DMS114 treated with DMSO at 0.1 percent for 48 hours (cell line): ENCODE measurements around the gene BTN2A1.
"Not testable (repeated sequence)": the region's sequence is repeated elsewhere in the genome, so short reads cannot be mapped to it uniquely, and the experiment has no call there.

Source experiments
- DNase-seq: peaks from one replicate; lab custom pipeline; 2025; ENCODE audit not compliant: unreplicated experiment; lab: John Stamatoyannopoulos, UW

The BTN2A1 gene

DNA sequence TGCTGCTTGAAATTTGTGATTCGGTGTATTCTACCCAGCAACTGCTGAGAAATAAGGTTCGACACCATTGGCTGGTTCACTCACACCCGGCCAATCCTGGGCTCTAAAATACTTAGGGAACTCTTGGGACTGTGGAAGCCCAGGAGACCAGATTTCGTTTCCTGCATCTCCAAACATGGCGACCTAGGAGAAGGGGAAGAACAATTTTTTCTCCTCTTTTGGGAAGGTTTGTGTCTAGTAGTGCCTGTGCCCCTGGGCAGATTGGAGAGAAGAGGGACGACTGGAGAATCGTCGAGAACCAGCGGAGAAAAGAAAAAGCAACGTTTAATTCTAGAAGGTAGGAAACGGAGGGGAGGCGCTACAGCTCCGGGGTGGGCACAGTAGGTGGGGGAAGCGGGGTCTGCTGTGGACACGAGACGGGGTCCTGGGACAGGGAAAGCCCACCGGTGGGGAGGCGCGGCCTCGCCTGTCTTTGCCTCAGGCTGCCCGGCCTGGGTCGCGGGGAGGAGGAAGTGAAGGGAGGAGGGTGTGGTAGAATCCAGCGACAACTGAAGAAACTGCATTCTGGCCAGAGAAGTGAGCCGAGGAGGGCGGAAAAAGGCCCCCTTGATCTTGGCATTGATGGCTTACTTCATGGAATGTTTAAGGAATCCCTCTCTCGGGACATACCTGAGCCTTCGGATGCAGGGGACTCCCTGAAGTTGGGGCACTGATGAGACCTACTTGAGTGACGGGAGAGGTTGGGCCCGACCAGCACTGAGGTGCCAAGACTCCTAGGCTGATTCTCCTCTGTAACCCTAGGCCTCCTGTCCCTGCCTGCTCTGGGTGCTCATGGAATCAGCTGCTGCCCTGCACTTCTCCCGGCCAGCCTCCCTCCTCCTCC, at the start of gene BTN2A1:
Gene BTN2A1, plus strand, starts transcription at position 150 of the 883 bp plus-strand sequence. Its CDS starts 682 bp downstream, at position 832.
- DNase-seq: peak; percentile 97

GRCh38 chr6:26408828-26409730, 48.7 kb upstream of the BTN2A1 start:
- DNase-seq: no peak

DNA sequence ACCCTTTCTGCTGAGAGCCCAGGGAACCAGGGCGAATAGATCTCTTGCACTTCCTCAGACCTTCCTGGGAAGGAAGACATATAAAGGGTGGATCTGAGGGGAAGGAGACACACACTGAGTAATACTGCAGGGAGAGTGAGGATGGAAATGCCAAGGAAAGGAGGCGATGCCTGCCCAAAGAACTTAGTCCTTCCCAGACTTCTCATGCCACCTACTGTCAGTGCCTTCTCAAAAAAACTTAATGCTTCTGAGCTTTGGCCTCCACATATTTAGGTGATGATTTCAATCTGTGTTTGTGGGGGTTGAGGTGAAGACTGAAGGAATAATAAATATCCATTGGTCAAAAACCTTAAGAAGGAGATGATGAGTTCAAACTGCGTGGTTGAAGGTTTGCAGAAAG, 46.0 kb upstream of the BTN2A1 start:
- DNase-seq: no peak

- DNase-seq: no peak
Observed at GRCh38 chr6:26412228-26412627, 45.5 kb upstream of the BTN2A1 start.

GRCh38 chr6:26412954-26413353, 44.8 kb upstream of the BTN2A1 start:
- DNase-seq: no peak

- DNase-seq: no peak
Observed at GRCh38 chr6:26414281-26414680, 43.5 kb upstream of the BTN2A1 start.

DNA sequence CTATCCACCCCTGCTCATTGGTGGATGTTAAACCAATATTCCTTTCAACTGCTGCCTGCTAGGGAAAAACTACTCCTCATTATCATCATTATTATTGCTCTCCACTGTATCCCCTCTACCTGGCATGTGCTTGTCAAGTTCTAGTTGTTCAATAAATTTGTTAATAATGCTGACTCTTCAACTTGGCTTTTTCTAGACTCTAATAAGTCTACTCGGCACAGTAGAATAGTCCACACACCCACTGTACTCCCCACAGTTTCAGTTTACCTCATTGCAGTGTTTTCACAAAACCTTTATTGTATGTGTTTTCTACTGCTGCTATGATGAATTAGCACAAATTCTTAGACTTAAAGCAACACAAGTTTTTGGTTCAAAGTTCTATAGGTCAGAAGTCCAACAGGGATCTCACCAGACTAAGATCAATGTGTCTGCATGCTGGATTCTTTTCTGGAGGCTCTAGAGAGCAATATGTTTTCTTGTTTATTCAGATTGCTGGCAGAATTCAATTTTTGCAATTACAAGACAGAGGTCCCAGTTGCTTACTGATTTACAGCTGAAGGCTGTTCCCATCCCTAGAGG, 42.6 kb upstream of the BTN2A1 start:
- no peak for DNase-seq

- DNase-seq: no peak
Observed at GRCh38 chr6:26415791-26416190, 42.0 kb upstream of the BTN2A1 start.

DNA sequence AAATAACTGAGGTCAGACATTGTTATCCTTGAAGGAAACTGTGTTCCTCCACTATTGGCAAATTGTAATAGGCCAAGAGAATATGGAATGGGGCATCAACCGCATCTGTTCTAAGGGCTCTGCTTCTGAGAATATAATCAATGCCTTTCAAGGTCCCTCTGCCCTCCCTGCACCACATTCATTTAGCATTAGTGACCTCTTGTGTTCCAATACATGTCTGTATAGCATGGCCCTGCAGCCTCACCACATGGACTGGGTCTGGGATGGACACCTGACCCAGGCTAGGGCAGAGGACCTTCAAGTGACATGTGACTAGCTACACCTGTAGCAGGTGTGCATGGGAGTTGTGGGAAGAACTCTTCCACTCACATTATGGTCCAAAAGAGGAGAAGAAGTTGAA, 41.5 kb upstream of the BTN2A1 start:
- DNase-seq: no peak

DNA sequence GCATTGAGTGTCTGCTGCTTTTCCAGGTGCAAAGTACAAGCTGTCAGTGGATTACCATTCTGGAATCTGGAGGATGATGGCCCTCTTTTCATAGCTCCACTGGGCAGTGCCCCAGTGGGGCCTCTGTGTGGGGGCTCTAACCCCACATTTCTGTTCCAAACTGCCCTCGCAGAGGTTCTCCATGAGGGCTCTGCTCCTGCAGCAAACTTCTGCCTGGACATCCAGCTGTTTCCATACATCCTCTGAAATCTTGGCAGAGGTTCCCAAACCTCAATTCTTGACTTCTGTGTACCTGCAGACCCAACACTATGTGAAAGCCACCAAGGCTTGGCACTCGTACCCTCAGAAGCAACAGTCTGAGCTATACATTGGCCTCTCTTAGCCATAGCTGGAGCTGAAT, 39.7 kb upstream of the BTN2A1 start:
- DNase-seq: not testable (repeated sequence)

- DNase-seq: not testable (repeated sequence)
Observed at GRCh38 chr6:26418795-26419194, 39.0 kb upstream of the BTN2A1 start.

DNA sequence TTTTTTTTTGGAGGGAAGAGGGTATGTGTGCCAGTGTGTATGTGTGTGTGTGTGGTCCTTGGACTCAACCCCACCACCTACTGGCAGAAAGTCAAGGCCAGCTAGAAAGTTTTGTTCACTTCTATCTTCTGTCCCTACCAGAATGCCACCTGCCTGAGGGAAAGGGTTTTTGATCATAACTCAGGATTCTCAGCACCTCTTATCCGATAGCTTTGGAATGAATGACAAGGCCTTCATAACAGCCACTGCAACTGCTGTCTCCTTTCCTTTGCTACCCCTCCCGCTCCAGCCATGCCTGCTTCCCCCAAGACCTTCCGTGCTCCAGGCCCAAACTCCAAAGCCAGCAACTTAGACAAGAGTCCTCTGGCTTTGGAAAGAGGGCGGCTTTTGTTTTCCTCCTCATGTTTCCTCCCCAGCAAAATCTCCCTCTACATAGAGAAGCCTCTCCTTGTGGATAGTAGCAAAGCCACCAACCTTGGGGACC, 37.0 kb upstream of the BTN2A1 start:
- peak; percentile 71 for DNase-seq

DNA sequence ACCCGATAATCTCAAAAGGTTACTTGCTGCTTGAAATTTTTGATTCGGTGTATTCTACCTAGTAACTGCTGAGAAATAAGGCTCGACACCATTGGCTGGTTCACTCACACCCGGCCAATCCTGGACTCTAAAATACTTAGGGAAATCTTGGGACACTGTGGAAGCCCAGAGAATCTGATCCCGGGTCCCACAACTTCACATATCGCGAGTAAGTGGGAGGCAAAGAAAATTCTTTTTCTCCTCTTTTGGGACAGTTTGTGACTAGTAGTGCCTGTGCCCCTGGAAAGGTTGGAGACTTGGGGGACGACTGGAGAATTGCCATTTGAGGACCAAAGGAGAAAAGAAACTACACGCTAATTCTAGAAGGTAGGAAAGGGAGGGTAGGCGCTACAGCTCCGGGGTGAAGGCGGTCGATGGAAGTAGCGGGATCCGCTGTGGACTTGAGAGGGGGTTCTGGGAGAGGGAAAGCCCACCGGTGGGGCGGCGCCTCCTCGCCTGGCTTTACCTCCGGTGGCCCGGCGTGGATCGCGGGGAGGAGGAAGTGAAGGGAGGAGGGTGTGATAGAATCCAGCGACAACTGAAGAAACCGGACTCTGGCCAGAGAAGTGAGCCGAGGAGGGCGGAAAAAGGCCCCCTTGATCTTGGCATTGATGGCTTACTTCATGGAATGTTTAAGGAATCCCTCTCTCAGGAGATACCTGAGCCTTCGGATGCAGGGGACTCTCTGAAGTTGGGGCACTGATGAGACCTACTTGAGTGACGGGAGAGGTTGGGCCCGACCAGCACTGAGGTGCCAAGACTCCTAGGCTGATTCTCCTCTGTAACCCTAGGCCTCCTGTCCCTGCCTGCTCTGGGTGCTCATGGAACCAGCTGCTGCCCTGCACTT, 36.3 kb upstream of the BTN2A1 start:
- peak; percentile 98 for DNase-seq

GRCh38 chr6:26422329-26422728, 35.4 kb upstream of the BTN2A1 start:
- no peak for DNase-seq

- DNase-seq: no peak
Observed at GRCh38 chr6:26426691-26427450, 30.9 kb upstream of the BTN2A1 start.

- no peak for DNase-seq
Observed at GRCh38 chr6:26427451-26427809, 30.3 kb upstream of the BTN2A1 start.

GRCh38 chr6:26428206-26428605, 29.5 kb upstream of the BTN2A1 start:
- DNase-seq: no peak

GRCh38 chr6:26430787-26431186, 27.0 kb upstream of the BTN2A1 start:
- DNase-seq: no peak

- DNase-seq: no peak
Observed at GRCh38 chr6:26431258-26432172, 26.2 kb upstream of the BTN2A1 start.
